SK-N-SH treated with all-trans-retinoic acid at 6 μM for 48 hours (cell line): ENCODE results near the gene RASD1.

Experiments
- ATAC-seq: fragments of 200-7000 bp; cut with Tn5 transposase; 3 replicates; pipeline ENCODE4 v1.9.1; 2020; ENCODE audit warnings: mild to moderate bottlenecking, moderate library complexity
- ARNTL ChIP-seq: fragments of 450-650 bp; formaldehyde crosslinking; IDR thresholded peaks from 2 replicates; pipeline ENCODE4 v1.5.0; 2020; ENCODE audit warnings: low read depth, mild to moderate bottlenecking, moderate library complexity, borderline replicate concordance
- BACH2 ChIP-seq: fragments of 250-450 bp; sonication (Bioruptor Pico); IDR thresholded peaks from 2 replicates; pipeline ENCODE4 v1.9.0; 2021; ENCODE audit warnings: mild to moderate bottlenecking, borderline replicate concordance
- CSDC2 ChIP-seq: fragments of 250-450 bp; sonication (Bioruptor Pico); IDR thresholded peaks from 2 replicates; pipeline ENCODE4 v1.5.0; 2020; ENCODE audit warnings: mild to moderate bottlenecking, moderate library complexity
- CSRNP3 ChIP-seq: fragments of 250-450 bp; sonication (Bioruptor Pico); IDR thresholded peaks from 2 replicates; pipeline ENCODE4 v1.5.1; 2021; ENCODE audit warnings: mild to moderate bottlenecking, moderate library complexity
- ESRRG ChIP-seq: fragments of 250-450 bp; sonication (Bioruptor Pico); IDR thresholded peaks from 2 replicates; pipeline ENCODE4 v1.6.1; 2021; ENCODE audit warnings: mild to moderate bottlenecking
- GLIS3 ChIP-seq: fragments of 250-450 bp; sonication (Bioruptor Pico); IDR thresholded peaks from 2 replicates; pipeline ENCODE4 v1.5.0; 2020; ENCODE audit warnings: mild to moderate bottlenecking, moderate library complexity
- ISL1 ChIP-seq: fragments of 250-450 bp; sonication (Bioruptor Pico); IDR thresholded peaks from 2 replicates; pipeline ENCODE4 v2.1.2; 2022; ENCODE audit warnings: mild to moderate bottlenecking, moderate library complexity
- OSR1 ChIP-seq: fragments of 250-450 bp; sonication (Bioruptor Pico); IDR thresholded peaks from 2 replicates; pipeline ENCODE4 v1.8.0; 2022; ENCODE audit warnings: moderate library complexity, mild to moderate bottlenecking, inconsistent platforms
- PATZ1 ChIP-seq: fragments of 250-450 bp; sonication (Bioruptor Pico); IDR thresholded peaks from 2 replicates; pipeline ENCODE4 v1.8.0; 2020; ENCODE audit warnings: mild to moderate bottlenecking, moderate library complexity, borderline replicate concordance
- PPARA ChIP-seq: fragments of 250-450 bp; sonication (Bioruptor Pico); IDR thresholded peaks from 2 replicates; pipeline ENCODE4 v1.5.0; 2020; ENCODE audit warnings: mild to moderate bottlenecking, borderline replicate concordance
- RARB ChIP-seq: fragments of 250-450 bp; sonication (Bioruptor Pico); IDR thresholded peaks from 2 replicates; pipeline ENCODE4 v1.8.0; 2021; ENCODE audit warnings: mild to moderate bottlenecking, moderate library complexity
- SNAI2 ChIP-seq: fragments of 250-450 bp; sonication (Bioruptor Pico); IDR thresholded peaks from 2 replicates; pipeline ENCODE4 v1.5.0; 2020; ENCODE audit warnings: mild to moderate bottlenecking, moderate library complexity
- TCF4 ChIP-seq: fragments of 250-450 bp; sonication (Bioruptor Pico); IDR thresholded peaks from 2 replicates; pipeline ENCODE4 v1.8.0; 2021; ENCODE audit warnings: mild to moderate bottlenecking, moderate library complexity, borderline replicate concordance
- TOX ChIP-seq: fragments of 250-450 bp; sonication (Bioruptor Pico); IDR thresholded peaks from 2 replicates; pipeline ENCODE4 v1.8.0; 2021; ENCODE audit warnings: mild to moderate bottlenecking, moderate library complexity, borderline replicate concordance
- TSHZ2 ChIP-seq: fragments of 250-450 bp; sonication (Bioruptor Pico); IDR thresholded peaks from 2 replicates; pipeline ENCODE4 v1.5.0; 2020; ENCODE audit warnings: mild to moderate bottlenecking, moderate library complexity
- ZC3H10 ChIP-seq: fragments of 250-450 bp; sonication (Bioruptor Pico); IDR thresholded peaks from 2 replicates; pipeline ENCODE4 v1.5.1; 2021; ENCODE audit warnings: mild to moderate bottlenecking, moderate library complexity
- ZFP3 ChIP-seq: fragments of 250-450 bp; sonication (Bioruptor Pico); IDR thresholded peaks from 2 replicates; pipeline ENCODE4 v1.5.0; 2020; ENCODE audit warnings: mild to moderate bottlenecking, moderate library complexity
- ZFP30 ChIP-seq: fragments of 450-650 bp; formaldehyde crosslinking; IDR thresholded peaks from 2 replicates; pipeline ENCODE4 v1.5.0; 2022; ENCODE audit warnings: mild to moderate bottlenecking, moderate library complexity
- ZNF70 ChIP-seq: fragments of 450-650 bp; formaldehyde crosslinking; IDR thresholded peaks from 2 replicates; pipeline ENCODE4 v1.5.0; 2020; ENCODE audit warnings: mild to moderate bottlenecking, moderate library complexity
- ZNF8 ChIP-seq: fragments of 450-650 bp; formaldehyde crosslinking; IDR thresholded peaks from 2 replicates; pipeline ENCODE4 v1.5.0; 2020; ENCODE audit warnings: mild to moderate bottlenecking, moderate library complexity
- TF ChIP-seq, protein P1 (sequence below): fragments of 250-450 bp; sonication (Bioruptor Pico); IDR thresholded peaks from 2 replicates; pipeline ENCODE4 v1.5.1; 2020; ENCODE audit warnings: low read depth, mild to moderate bottlenecking, moderate library complexity

RASD1 gene

GRCh38 chr17:17496189-17497064 lies at the start of gene RASD1:
Gene RASD1 (minus strand): TSS chr17:17496395. CDS start chr17:17496181, 214 bp downstream.
- peak; percentile 69; the same call in 1 of the 2 replicates for TF ChIP-seq ZFP3 (CRISPR knock-in tag)
- TF ChIP-seq TSHZ2 (CRISPR knock-in tag): 0 out of 2 replicates have a peak, but pooled peaks have one; percentile 24
- no peak for TF ChIP-seq RARB (CRISPR knock-in tag)
- TF ChIP-seq TCF4: no peak
- 0 out of 2 replicates have a peak, but pooled peaks have one; percentile 70 for TF ChIP-seq PATZ1 (CRISPR knock-in tag)
- peak; percentile 92 for ATAC-seq

- no peak; the same call in 2 of the 3 replicates for ATAC-seq
- TF ChIP-seq, protein P1, sequence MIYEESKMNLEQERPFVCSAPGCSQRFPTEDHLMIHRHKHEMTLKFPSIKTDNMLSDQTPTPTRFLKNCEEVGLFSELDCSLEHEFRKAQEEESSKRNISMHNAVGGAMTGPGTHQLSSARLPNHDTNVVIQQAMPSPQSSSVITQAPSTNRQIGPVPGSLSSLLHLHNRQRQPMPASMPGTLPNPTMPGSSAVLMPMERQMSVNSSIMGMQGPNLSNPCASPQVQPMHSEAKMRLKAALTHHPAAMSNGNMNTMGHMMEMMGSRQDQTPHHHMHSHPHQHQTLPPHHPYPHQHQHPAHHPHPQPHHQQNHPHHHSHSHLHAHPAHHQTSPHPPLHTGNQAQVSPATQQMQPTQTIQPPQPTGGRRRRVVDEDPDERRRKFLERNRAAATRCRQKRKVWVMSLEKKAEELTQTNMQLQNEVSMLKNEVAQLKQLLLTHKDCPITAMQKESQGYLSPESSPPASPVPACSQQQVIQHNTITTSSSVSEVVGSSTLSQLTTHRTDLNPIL (CRISPR knock-in tag): no peak
- TF ChIP-seq RARB (CRISPR knock-in tag) (no peak), ZC3H10 (no peak), PATZ1 (CRISPR knock-in tag) (no peak), CSRNP3 (no peak), ISL1 (CRISPR knock-in tag) (no peak), ZNF70 (no peak), SNAI2 (CRISPR knock-in tag) (no peak), PPARA (CRISPR knock-in tag) (no peak), CSDC2 (CRISPR knock-in tag) (no peak), OSR1 (no peak), TCF4 (no peak), ZNF8 (CRISPR knock-in tag) (no peak), GLIS3 (no peak), ARNTL (no peak), ESRRG (CRISPR knock-in tag) (no peak), ZFP30 (CRISPR knock-in tag) (no peak), TOX (CRISPR knock-in tag) (no peak), TSHZ2 (CRISPR knock-in tag) (no peak), BACH2 (CRISPR knock-in tag) (no peak)
Observed at GRCh38 chr17:17545984-17546383, 49.8 kb upstream of the RASD1 start.
